Cardiac muscle cell (in vitro differentiated cells and primary cell): ENCODE data around the gene NAA80. TPM values are rescaled to one million over a fixed set of nuclear protein-coding genes. Genes with fewer than 3 reads are reported as not detected.

Source experiments
- DNase-seq, 2 donors: peaks; one replicate each; pipeline versions ENCODE4 v3.0.0 to v3.0.0-alpha.2; 2010 to 2017; ENCODE audit warnings: low read depth in 1 of 2, low spot score in 1 of 2
- H3K27ac ChIP-seq: fragments of 200-600 bp; sonication (generic); 2 replicates; pipeline ENCODE4 v1.5.1; 2016
- H3K27me3 ChIP-seq: fragments of 200-600 bp; sonication (generic); 2 replicates; pipeline ENCODE4 v1.6.0; 2016; ENCODE audit warnings: control low read depth
- H3K36me3 ChIP-seq: fragments of 200-600 bp; sonication (generic); 2 replicates; pipeline ENCODE4 v1.5.1; 2016; ENCODE audit warnings: control low read depth
- H3K4me1 ChIP-seq: fragments of 200-600 bp; sonication (generic); 2 replicates; pipeline ENCODE4 v1.8.1; 2017; ENCODE audit warnings: low read depth, mild to moderate bottlenecking, mixed run types
- H3K4me3 ChIP-seq: fragments of 200-600 bp; sonication (generic); 2 replicates; pipeline ENCODE4 v1.5.1; 2016; ENCODE audit warnings: mild to moderate bottlenecking
- H3K9me3 ChIP-seq: fragments of 200-600 bp; sonication (generic); 2 replicates; pipeline ENCODE4 v1.5.1; 2017; ENCODE audit warnings: low read depth, mild to moderate bottlenecking, control low read depth
- CTCF ChIP-seq: IDR thresholded peaks from 2 replicates; pipeline ENCODE4 v1.5.1; 2012; ENCODE audit warnings: low read depth, mild to moderate bottlenecking, low read length
- polyA plus RNA-seq: library from polyadenylated mRNA; unstranded; fragments of >200 nt; fragmentation: Nextera tagmentation; extraction: Ambion mirVana; gene quantifications from 2 replicates; pipeline ENCODE4 v1.2.1, GENCODE V29; 2016
- total RNA-seq: library from RNA; depleted of rRNA; stranded (reverse); fragments of >200 nt; gene quantifications from 2 replicates; pipeline ENCODE4 v1.2.3, GENCODE V29; 2016

NAA80 gene
- total and polyA plus RNA-seq, 2 experiments from 2014 or later = 35.6 to 40.4 TPM

DNA sequence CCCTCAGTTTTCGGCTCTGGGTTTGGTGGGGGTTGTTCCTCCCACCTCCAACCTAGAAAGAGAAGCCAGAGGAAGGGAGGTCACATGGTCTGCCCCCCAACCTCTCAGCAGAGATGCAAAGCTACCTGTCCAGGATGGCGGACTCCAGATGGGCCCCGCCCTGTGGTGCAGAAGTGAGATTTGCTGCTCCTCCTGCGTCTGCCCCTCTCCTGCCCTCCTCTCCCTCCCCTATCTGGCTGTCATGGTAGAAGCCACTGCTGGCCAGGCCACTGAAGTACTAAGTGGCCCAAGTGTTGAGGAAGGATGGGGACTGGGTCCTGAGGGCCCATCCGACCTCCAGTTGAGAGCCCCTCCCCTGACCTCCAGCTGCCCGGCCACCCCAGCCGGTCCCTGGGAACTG is 32.4 kb downstream of the NAA80 start:
- H3K4me3 ChIP-seq = peak overlapping the region; percentile 11
- H3K27me3 ChIP-seq = no peaks in the 10 kb centered on the region
- DNase-seq = no peak
- peak overlapping the region; percentile 98 for H3K27ac ChIP-seq
- no peaks in the 10 kb centered on the region for H3K36me3 ChIP-seq
- peaks cover 37% of the 10 kb centered on the region for H3K4me1 ChIP-seq
- TF ChIP-seq CTCF = no peak
- H3K9me3 ChIP-seq = no peaks in the 10 kb centered on the region

DNA sequence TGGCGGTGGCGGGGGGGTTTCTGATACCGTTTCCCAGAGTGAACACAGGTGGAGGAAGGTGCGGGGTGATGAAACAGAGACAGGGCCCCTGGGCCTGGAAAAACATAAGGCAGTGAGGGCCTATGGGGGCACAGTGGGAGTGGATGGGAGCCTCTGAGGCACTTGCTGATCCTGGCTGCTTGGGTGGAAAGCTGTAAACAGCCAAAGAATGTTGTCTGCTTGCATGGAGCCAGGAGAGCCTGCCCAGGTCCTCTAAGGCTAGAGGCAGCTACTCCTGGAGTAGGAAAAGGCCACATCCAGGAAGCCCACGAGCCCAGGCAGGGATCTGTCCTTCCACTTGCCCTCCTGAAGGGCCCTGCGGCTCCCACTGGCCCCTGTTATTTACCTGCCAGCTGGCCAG is 33.2 kb downstream of the NAA80 start:
- no peak for DNase-seq
- H3K36me3 ChIP-seq = no peaks in the 10 kb centered on the region
- H3K27me3 ChIP-seq = no peaks in the 10 kb centered on the region
- H3K9me3 ChIP-seq = no peaks in the 10 kb centered on the region
- TF ChIP-seq CTCF = no peak
- no peak overlapping the region for H3K4me3 ChIP-seq
- peaks cover 44% of the 10 kb centered on the region for H3K4me1 ChIP-seq
- peak overlapping the region; percentile 98 for H3K27ac ChIP-seq

- Histone ChIP-seq H3K9me3 (no peaks in the 10 kb centered on the region), H3K27ac (peak overlapping the region; percentile 98), H3K4me1 (peaks cover 49% of the 10 kb centered on the region), H3K27me3 (no peaks in the 10 kb centered on the region), H3K36me3 (no peaks in the 10 kb centered on the region), H3K4me3 (no peak overlapping the region)
- no peak for TF ChIP-seq CTCF
- DNase-seq = no peak
Observed at GRCh38 chr3:50265571-50265970, 33.6 kb downstream of the NAA80 start.

- Histone ChIP-seq H3K9me3 (no peaks in the 10 kb centered on the region), H3K27me3 (no peaks in the 10 kb centered on the region), H3K27ac (peak overlapping the region; percentile 98), H3K4me3 (no peak overlapping the region), H3K4me1 (peaks cover 52% of the 10 kb centered on the region), H3K36me3 (no peaks in the 10 kb centered on the region)
- TF ChIP-seq CTCF = no peak
- no peak for DNase-seq
Observed at GRCh38 chr3:50264964-50265485, 34.2 kb downstream of the NAA80 start.

- Histone ChIP-seq H3K36me3 (no peaks in the 10 kb centered on the region), H3K4me3 (no peak overlapping the region), H3K9me3 (no peaks in the 10 kb centered on the region), H3K27me3 (no peaks in the 10 kb centered on the region), H3K4me1 (peaks cover 52% of the 10 kb centered on the region), H3K27ac (peak overlapping the region; percentile 98)
- no peak for TF ChIP-seq CTCF
- DNase-seq = peak; percentile 95 to 96
Observed at GRCh38 chr3:50264383-50264963, 34.7 kb downstream of the NAA80 start.
